IMR-90 (cell line): ENCODE results near the gene VMAC. TPM values are rescaled to one million over a fixed set of nuclear protein-coding genes. Genes with fewer than 3 reads are reported as not detected.

ENCODE experiments used
- ATAC-seq: fragments of 200-7000 bp; cut with Tn5 transposase; 2 replicates; pipeline ENCODE4 v1.9.1; 2020; ENCODE audit warnings: low read depth, mild to moderate bottlenecking, moderate library complexity
- BruUV-seq: library from RNA; stranded (reverse); fragments of 400-500 nt; replicated peaks from 2 replicates; lab custom pipeline; 2021; lab: Mats Ljungman, UMichigan
- CTCF ChIA-PET: fragments of 300-600 bp; formaldehyde crosslinking; extraction: SDS; loops from one replicate; lab custom pipeline; 2021; ENCODE audit warnings: antibody characterized with exemption; lab: Yijun Ruan, JAX
- POLR2A ChIA-PET: fragments of 300-600 bp; sonication (Branson Sonifier 250); formaldehyde crosslinking; loops from one replicate; lab custom pipeline; 2022; ENCODE audit warnings: antibody characterized with exemption; ENCODE audit not compliant: unreplicated experiment; lab: Charles Lee
- DNase-seq: peaks from one replicate; pipeline ENCODE4 v3.0.0; 2013
- H2AFZ ChIP-seq: replicated peaks from 2 replicates; pipeline ENCODE3; 2013; ENCODE audit warnings: low read length, mild to moderate bottlenecking; ENCODE audit not compliant: poor library complexity
- H2AK5ac ChIP-seq: 2 replicates; pipeline ENCODE4 v1.6.1; 2013; ENCODE audit warnings: low read depth, low read length, inconsistent platforms
- H2AK9ac ChIP-seq: replicated peaks from 2 replicates; pipeline ENCODE3; 2013; ENCODE audit warnings: mild to moderate bottlenecking, low read depth, low read length, moderate library complexity; ENCODE audit not compliant: poor library complexity
- H2BK120ac ChIP-seq: 2 replicates; pipeline ENCODE4 v1.6.1; 2013; ENCODE audit warnings: low read depth, low read length, inconsistent platforms
- H2BK15ac ChIP-seq: 3 replicates; pipeline ENCODE4 v1.6.1; 2013; ENCODE audit warnings: low read depth, low read length, inconsistent platforms
- H2BK20ac ChIP-seq: 2 replicates; pipeline ENCODE4 v1.6.1; 2013; ENCODE audit warnings: low read depth, mild to moderate bottlenecking, inconsistent platforms, low read length, moderate library complexity
- H2BK5ac ChIP-seq: 2 replicates; pipeline ENCODE4 v1.6.1; 2013; ENCODE audit warnings: mild to moderate bottlenecking, low read depth, low read length, inconsistent platforms; ENCODE audit not compliant: poor library complexity, severe bottlenecking
- H3K14ac ChIP-seq: replicated peaks from 2 replicates; pipeline ENCODE4 v1.6.1; 2013; ENCODE audit warnings: low read depth, low read length, inconsistent platforms
- H3K18ac ChIP-seq: 2 replicates; pipeline ENCODE4 v1.6.1; 2013; ENCODE audit warnings: low read depth, low read length, control low read depth
- H3K23ac ChIP-seq: 2 replicates; pipeline ENCODE4 v1.6.1; 2013; ENCODE audit warnings: low read depth, low read length, inconsistent platforms
- H3K27ac ChIP-seq: 2 replicates; pipeline ENCODE4 v1.5.1; 2013; ENCODE audit warnings: mild to moderate bottlenecking, control low read depth, low read length; ENCODE audit not compliant: insufficient read depth
- H3K27me3 ChIP-seq: 2 replicates; pipeline ENCODE4 v1.6.1; 2013; ENCODE audit warnings: low read length; ENCODE audit not compliant: control insufficient read depth, insufficient read depth
- H3K36me3 ChIP-seq: 2 replicates; pipeline ENCODE4 v1.6.1; 2013; ENCODE audit warnings: low read length, mixed read lengths; ENCODE audit not compliant: control insufficient read depth, insufficient read depth
- H3K4ac ChIP-seq: 2 replicates; pipeline ENCODE4 v1.6.1; 2013; ENCODE audit warnings: low read depth, low read length, inconsistent platforms
- H3K4me1 ChIP-seq: 2 replicates; pipeline ENCODE4 v1.6.1; 2013; ENCODE audit warnings: low read length, mixed read lengths; ENCODE audit not compliant: control insufficient read depth, insufficient read depth
- H3K4me2 ChIP-seq: 2 replicates; pipeline ENCODE4 v1.6.1; 2013; ENCODE audit warnings: low read depth, mild to moderate bottlenecking, control low read depth, low read length, moderate library complexity
- H3K4me3 ChIP-seq: 2 replicates; pipeline ENCODE4 v1.5.1; 2013; ENCODE audit warnings: low read depth, mild to moderate bottlenecking, control low read depth, low read length, moderate library complexity; ENCODE audit not compliant: insufficient read depth
- H3K56ac ChIP-seq: 2 replicates; pipeline ENCODE4 v1.6.1; 2013; ENCODE audit warnings: low read length, inconsistent platforms; ENCODE audit not compliant: insufficient read depth; ENCODE audit errors: extremely low read depth
- H3K79me1 ChIP-seq, 2 experiments: 2 replicates each; pipeline ENCODE4 v1.6.1; 2013; ENCODE audit warnings: low read length in 2 of 2, inconsistent platforms in 1 of 2, low read depth in 1 of 2
- H3K9ac ChIP-seq: 2 replicates; pipeline ENCODE4 v1.6.1; 2013; ENCODE audit warnings: low read depth, low read length, control low read depth
- H3K9me1 ChIP-seq: 2 replicates; pipeline ENCODE4 v1.6.1; 2013; ENCODE audit warnings: low read length, inconsistent platforms; ENCODE audit not compliant: insufficient read depth
- H3K9me3 ChIP-seq: 2 replicates; pipeline ENCODE4 v1.6.1; 2013; ENCODE audit warnings: low read length; ENCODE audit not compliant: control insufficient read depth, insufficient read depth
- H4K20me1 ChIP-seq: 2 replicates; pipeline ENCODE4 v1.6.1; 2013; ENCODE audit warnings: low read length, inconsistent platforms; ENCODE audit not compliant: insufficient read depth
- H4K5ac ChIP-seq: 2 replicates; pipeline ENCODE4 v1.6.1; 2013; ENCODE audit warnings: mild to moderate bottlenecking, low read depth, low read length, control low read depth
- H4K8ac ChIP-seq, 2 experiments: 2 replicates each; pipeline ENCODE4 v1.6.1; 2013; ENCODE audit warnings: low read depth in 2 of 2, low read length in 2 of 2, control low read depth in 1 of 2, inconsistent platforms in 1 of 2
- H4K91ac ChIP-seq: 2 replicates; pipeline ENCODE4 v1.6.1; 2013; ENCODE audit warnings: low read depth, low read length, inconsistent platforms; ENCODE audit not compliant: insufficient read depth
- BHLHE40 ChIP-seq: fragments of 150-350 bp; IDR thresholded peaks from 2 replicates; pipeline ENCODE4 v1.6.1; 2016; ENCODE audit warnings: mild to moderate bottlenecking, low read depth, low read length
- CEBPB ChIP-seq: IDR thresholded peaks from 2 replicates; pipeline ENCODE4 v1.6.1; 2012; ENCODE audit warnings: low read depth, low read length, improper control_type of control experiment
- CHD1 ChIP-seq: IDR thresholded peaks from 2 replicates; pipeline ENCODE4 v1.6.1; 2012; ENCODE audit warnings: low read depth, low read length, improper control_type of control experiment
- ELK1 ChIP-seq: fragments of 150-350 bp; IDR thresholded peaks from 2 replicates; pipeline ENCODE4 v1.6.1; 2016; ENCODE audit warnings: low read depth, mild to moderate bottlenecking, low read length, moderate library complexity, borderline replicate concordance
- FOS ChIP-seq: fragments of 150-350 bp; IDR thresholded peaks from 2 replicates; pipeline ENCODE4 v1.6.1; 2016; ENCODE audit warnings: low read depth, low read length
- MAFK ChIP-seq: IDR thresholded peaks from 2 replicates; pipeline ENCODE4 v1.6.1; 2012; ENCODE audit warnings: low read depth, low read length, improper control_type of control experiment
- MAZ ChIP-seq: IDR thresholded peaks from 2 replicates; pipeline ENCODE4 v1.6.1; 2012; ENCODE audit warnings: low read depth, mild to moderate bottlenecking, low read length, improper control_type of control experiment, moderate library complexity, borderline replicate concordance
- MXI1 ChIP-seq: IDR thresholded peaks from 2 replicates; pipeline ENCODE4 v1.6.1; 2012; ENCODE audit warnings: low read depth, mild to moderate bottlenecking, low read length, moderate library complexity, borderline replicate concordance
- NFE2L2 ChIP-seq: fragments of 150-350 bp; IDR thresholded peaks from 2 replicates; pipeline ENCODE4 v1.6.1; 2016; ENCODE audit warnings: low read depth, mild to moderate bottlenecking, low read length
- POLR2A ChIP-seq: IDR thresholded peaks from 2 replicates; pipeline ENCODE4 v1.6.1; 2012; ENCODE audit warnings: mild to moderate bottlenecking, low read depth, low read length
- RAD21 ChIP-seq: IDR thresholded peaks from 2 replicates; pipeline ENCODE4 v1.6.1; 2012; ENCODE audit warnings: low read length, improper control_type of control experiment
- RCOR1 ChIP-seq: IDR thresholded peaks from 2 replicates; pipeline ENCODE4 v1.6.1; 2012; ENCODE audit warnings: mild to moderate bottlenecking, low read length, improper control_type of control experiment; ENCODE audit not compliant: insufficient replicate concordance
- RFX5 ChIP-seq: IDR thresholded peaks from 2 replicates; pipeline ENCODE4 v1.8.0; 2012; ENCODE audit warnings: low read depth, mild to moderate bottlenecking, low read length, moderate library complexity
- SMC3 ChIP-seq: fragments of 150-350 bp; IDR thresholded peaks from 2 replicates; pipeline ENCODE4 v1.6.1; 2016; ENCODE audit warnings: low read depth, mild to moderate bottlenecking, antibody characterized with exemption, low read length, moderate library complexity
- WGBS, 2 experiments: methylation state at CpG; one replicate each; pipeline versions ENCODE4 v1.1.5 to v1.1.7; 2013; ENCODE audit warnings: missing lambda C conversion rate in 2 of 2; ENCODE audit not compliant: insufficient read length in 1 of 2; ENCODE audit errors: extremely low coverage in 2 of 2; 5-methylcytosine and 5-hydroxymethylcytosine counted together
- dilution Hi-C: fragments of 300-500 bp; cut with HindIII; formaldehyde crosslinking; loops from one replicate; pipeline ENCODE4 v1.14.3; 2018; ENCODE audit warnings: low sequenced_read_pairs; ENCODE audit not compliant: unreplicated experiment
- in situ Hi-C: fragments of 300-500 bp; cut with MboI; formaldehyde crosslinking; loops from 3 replicates; pipeline ENCODE4 v1.14.3; 2019; ENCODE audit warnings: low sequenced_read_pairs, inconsistent platforms, mixed read lengths
- intact Hi-C: fragments of 100-400 bp; cut with micrococcal nuclease; formaldehyde crosslinking; loops from 2 replicates; pipeline ENCODE4 v1.10.0; 2022
- polyA plus RNA-seq, 3 experiments: library from polyadenylated mRNA; depleted of rRNA; stranded (reverse); fragments of >200 nt; gene quantifications; 2 replicates each; pipeline ENCODE4 v1.2.3, GENCODE V29; 2012; ENCODE audit warnings: low replicate concordance in 1 of 3
- total RNA-seq: library from RNA; depleted of rRNA; stranded (reverse); fragments of >200 nt; gene quantifications from 2 replicates; pipeline ENCODE4 v1.2.3, GENCODE V29; 2012
- TF ChIP-seq, protein P1 (sequence below): conservative IDR thresholded peaks from 2 replicates; pipeline ENCODE4 v1.5.1; 2012; ENCODE audit warnings: mild to moderate bottlenecking, low read depth, low read length, improper control_type of control experiment
- TF ChIP-seq, protein P2 (sequence below): fragments of 150-350 bp; IDR thresholded peaks from 2 replicates; pipeline ENCODE4 v1.6.1; 2017; ENCODE audit warnings: mild to moderate bottlenecking, antibody characterized with exemption, low read length, low read depth

Gene VMAC
- total and polyA plus RNA-seq, 2 of the 4 experiments (the other 2 are of a cell fraction): 1.4 to 3.1 TPM

GRCh38 chr19:5921516-5922160, 17.0 kb downstream of the VMAC start:
- Histone ChIP-seq H2AK9ac (no peak overlapping the region), H3K4me2 (no peak overlapping the region), H3K4ac (no peak overlapping the region), H2AFZ (no peak overlapping the region), H3K56ac (no peak overlapping the region), H3K4me3 (no peak overlapping the region), H2BK5ac (no peak overlapping the region), H4K20me1 (no peaks in the 10 kb centered on the region; the same call in 1 of the 2 replicates), H3K9me3 (no peaks in the 10 kb centered on the region), H3K4me1 (peaks cover 1% of the 10 kb centered on the region; the same call in 1 of the 2 replicates), H3K36me3 (peaks cover 87% of the 10 kb centered on the region), H3K14ac (no peak overlapping the region), H3K79me1 (peaks cover 4 to 5% of the 10 kb centered on the region in 2 experiments; a peak in 2 of 4 replicates), H3K9me1 (no peaks in the 10 kb centered on the region), H3K18ac (no peak overlapping the region), H3K27me3 (no peaks in the 10 kb centered on the region), H4K8ac (no peak overlapping the region), H2BK20ac (no peak overlapping the region), H4K91ac (no peak overlapping the region), H2BK15ac (no peak overlapping the region), H2AK5ac (no peak overlapping the region), H2BK120ac (no peak overlapping the region), H3K9ac (no peak overlapping the region), H3K27ac (no peak overlapping the region), H3K23ac (no peak overlapping the region), H4K5ac (no peak overlapping the region)
- CTCF ChIA-PET: no interaction called here
- BruUV-seq: no TSS peak
- in situ Hi-C loops: no loop called here
- ATAC-seq: no peak
- POLR2A ChIA-PET: no interaction called here
- no peak for DNase-seq
- 82% methylated on average over 14 of the region's 21 CpGs; no CpG with 5 or more reads in 1 of the 2 experiments for WGBS, 2 experiments
- dilution Hi-C loops: no loop called here
- TF ChIP-seq RFX5: no peak
- TF ChIP-seq ELK1: no peak
- no peak for TF ChIP-seq FOS
- TF ChIP-seq, protein P1, sequence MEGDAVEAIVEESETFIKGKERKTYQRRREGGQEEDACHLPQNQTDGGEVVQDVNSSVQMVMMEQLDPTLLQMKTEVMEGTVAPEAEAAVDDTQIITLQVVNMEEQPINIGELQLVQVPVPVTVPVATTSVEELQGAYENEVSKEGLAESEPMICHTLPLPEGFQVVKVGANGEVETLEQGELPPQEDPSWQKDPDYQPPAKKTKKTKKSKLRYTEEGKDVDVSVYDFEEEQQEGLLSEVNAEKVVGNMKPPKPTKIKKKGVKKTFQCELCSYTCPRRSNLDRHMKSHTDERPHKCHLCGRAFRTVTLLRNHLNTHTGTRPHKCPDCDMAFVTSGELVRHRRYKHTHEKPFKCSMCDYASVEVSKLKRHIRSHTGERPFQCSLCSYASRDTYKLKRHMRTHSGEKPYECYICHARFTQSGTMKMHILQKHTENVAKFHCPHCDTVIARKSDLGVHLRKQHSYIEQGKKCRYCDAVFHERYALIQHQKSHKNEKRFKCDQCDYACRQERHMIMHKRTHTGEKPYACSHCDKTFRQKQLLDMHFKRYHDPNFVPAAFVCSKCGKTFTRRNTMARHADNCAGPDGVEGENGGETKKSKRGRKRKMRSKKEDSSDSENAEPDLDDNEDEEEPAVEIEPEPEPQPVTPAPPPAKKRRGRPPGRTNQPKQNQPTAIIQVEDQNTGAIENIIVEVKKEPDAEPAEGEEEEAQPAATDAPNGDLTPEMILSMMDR: no peak
- TF ChIP-seq CEBPB: no peak
- TF ChIP-seq, protein P2, sequence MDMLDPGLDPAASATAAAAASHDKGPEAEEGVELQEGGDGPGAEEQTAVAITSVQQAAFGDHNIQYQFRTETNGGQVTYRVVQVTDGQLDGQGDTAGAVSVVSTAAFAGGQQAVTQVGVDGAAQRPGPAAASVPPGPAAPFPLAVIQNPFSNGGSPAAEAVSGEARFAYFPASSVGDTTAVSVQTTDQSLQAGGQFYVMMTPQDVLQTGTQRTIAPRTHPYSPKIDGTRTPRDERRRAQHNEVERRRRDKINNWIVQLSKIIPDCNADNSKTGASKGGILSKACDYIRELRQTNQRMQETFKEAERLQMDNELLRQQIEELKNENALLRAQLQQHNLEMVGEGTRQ: no peak
- TF ChIP-seq RAD21: no peak
- no peak for TF ChIP-seq BHLHE40
- TF ChIP-seq NFE2L2: no peak
- TF ChIP-seq POLR2A: no peak
- no peak for TF ChIP-seq MXI1
- TF ChIP-seq MAFK: no peak
- no peak for TF ChIP-seq SMC3
- TF ChIP-seq RCOR1: no peak
- TF ChIP-seq CHD1: no peak
- TF ChIP-seq MAZ: no peak
- intact Hi-C loops: no loop called here
